ENCODE data around the gene ZNF85.
"Not testable (repeated sequence)": the region's sequence is repeated elsewhere in the genome, so short reads cannot be mapped to it uniquely, and the experiment has no call there.

Gene ZNF85

GRCh38 chr19:20925481-20925880, 2.4 kb downstream of the ZNF85 start:
- no peak overlapping the region for H3K27ac ChIP-seq (ENCODE audit: low read length)
- peaks cover 73% of the 10 kb centered on the region for H3K79me2 ChIP-seq (ENCODE audit: insufficient read depth, low read length)
- no peaks in the 10 kb centered on the region for H4K20me1 ChIP-seq (ENCODE audit: insufficient read depth, low read length)
- no peak overlapping the region for H2AFZ ChIP-seq (ENCODE audit: low read depth, low read length)
- peak overlapping the region; percentile 72; the same call in 1 of the 2 replicates for H3K4me2 ChIP-seq (ENCODE audit: insufficient read depth, low read length)
- no peak overlapping the region for H3K4me3 ChIP-seq (ENCODE audit: low read depth in 1 of 2, low read length in 2 of 2)
- peaks cover 29% of the 10 kb centered on the region for H3K4me1 ChIP-seq (ENCODE audit: insufficient read depth, low read length)
- no peaks in the 10 kb centered on the region for H3K9me3 ChIP-seq (ENCODE audit: insufficient read depth, low read length, severe bottlenecking)
- DNase-seq (no peak), ATAC-seq (ENCODE audit: insufficient read depth, low read depth) (no peak)
- H3K27me3 ChIP-seq (ENCODE audit: insufficient read depth, low read length, poor library complexity), result no peaks in the 10 kb centered on the region
- no peak overlapping the region for H3K9ac ChIP-seq (ENCODE audit: low read depth, low read length)
- H3K36me3 ChIP-seq (ENCODE audit: insufficient read depth, low read length), result peaks cover 17% of the 10 kb centered on the region
- TF ChIP-seq EZH2 (IDR thresholded peaks at IDR 0.05; ENCODE audit: borderline replicate concordance, low read depth, low read length, severe bottlenecking), result no peak
- TF ChIP-seq CTCF (IDR thresholded peaks at IDR 0.05; ENCODE audit: borderline replicate concordance, extremely low read depth, low read length, poor library complexity, severe bottlenecking), result no peak

DNA sequence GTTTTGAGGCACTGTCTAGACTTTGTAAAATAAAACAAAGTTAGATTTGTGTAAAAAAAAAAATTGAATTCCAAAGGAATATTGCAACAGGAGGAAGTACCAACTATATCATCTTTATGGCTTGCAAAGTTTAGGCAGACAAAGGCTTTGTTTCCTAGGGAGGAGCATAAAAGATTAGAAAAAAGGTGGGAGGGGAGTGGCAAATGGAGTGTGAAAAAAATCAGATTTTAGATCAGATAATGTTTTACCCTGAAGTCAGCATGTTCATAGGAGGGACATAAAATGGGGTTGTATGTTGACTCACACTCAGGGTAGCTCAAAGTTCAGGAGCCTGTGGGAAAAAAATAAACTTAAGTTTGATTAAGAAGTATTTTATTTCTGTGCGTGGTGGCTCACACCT, 3.7 kb downstream of the ZNF85 start:
- Histone ChIP-seq H3K27ac (ENCODE audit: low read length) (no peak overlapping the region), H3K4me1 (ENCODE audit: insufficient read depth, low read length) (peaks cover 29% of the 10 kb centered on the region), H3K4me3 (ENCODE audit: low read depth in 1 of 2, low read length in 2 of 2) (no peak overlapping the region), H3K9me3 (ENCODE audit: insufficient read depth, low read length, severe bottlenecking) (no peaks in the 10 kb centered on the region), H3K79me2 (ENCODE audit: insufficient read depth, low read length) (peaks cover 86% of the 10 kb centered on the region), H3K27me3 (ENCODE audit: insufficient read depth, low read length, poor library complexity) (no peaks in the 10 kb centered on the region), H3K9ac (ENCODE audit: low read depth, low read length) (no peak overlapping the region), H3K4me2 (ENCODE audit: insufficient read depth, low read length) (no peak overlapping the region), H3K36me3 (ENCODE audit: insufficient read depth, low read length) (peaks cover 26% of the 10 kb centered on the region), H2AFZ (ENCODE audit: low read depth, low read length) (no peak overlapping the region), H4K20me1 (ENCODE audit: insufficient read depth, low read length) (0 out of 2 replicates have a peak, but pooled peaks cover 5% of the 10 kb centered on the region)
- DNase-seq (no peak), ATAC-seq (ENCODE audit: insufficient read depth, low read depth) (no peak)
- no peak for TF ChIP-seq EZH2 (IDR thresholded peaks at IDR 0.05; ENCODE audit: borderline replicate concordance, low read depth, low read length, severe bottlenecking)
- TF ChIP-seq CTCF (IDR thresholded peaks at IDR 0.05; ENCODE audit: borderline replicate concordance, extremely low read depth, low read length, poor library complexity, severe bottlenecking), result no peak

GRCh38 chr19:20928371-20928770, 5.3 kb downstream of the ZNF85 start:
- Histone ChIP-seq H3K27ac (ENCODE audit: low read length) (no peak overlapping the region), H3K79me2 (ENCODE audit: insufficient read depth, low read length) (peaks cover 98% of the 10 kb centered on the region), H3K4me2 (ENCODE audit: insufficient read depth, low read length) (no peak overlapping the region), H3K27me3 (ENCODE audit: insufficient read depth, low read length, poor library complexity) (no peaks in the 10 kb centered on the region), H4K20me1 (ENCODE audit: insufficient read depth, low read length) (0 out of 2 replicates have a peak, but pooled peaks cover 5% of the 10 kb centered on the region), H3K9me3 (ENCODE audit: insufficient read depth, low read length, severe bottlenecking) (no peaks in the 10 kb centered on the region), H3K9ac (ENCODE audit: low read depth, low read length) (no peak overlapping the region), H2AFZ (ENCODE audit: low read depth, low read length) (no peak overlapping the region), H3K36me3 (ENCODE audit: insufficient read depth, low read length) (peaks cover 37% of the 10 kb centered on the region), H3K4me1 (ENCODE audit: insufficient read depth, low read length) (peaks cover 19% of the 10 kb centered on the region), H3K4me3 (ENCODE audit: low read depth in 1 of 2, low read length in 2 of 2) (no peak overlapping the region)
- DNase-seq (no peak), ATAC-seq (ENCODE audit: insufficient read depth, low read depth) (no peak)
- TF ChIP-seq EZH2 (IDR thresholded peaks at IDR 0.05; ENCODE audit: borderline replicate concordance, low read depth, low read length, severe bottlenecking), result no peak
- no peak for TF ChIP-seq CTCF (IDR thresholded peaks at IDR 0.05; ENCODE audit: borderline replicate concordance, extremely low read depth, low read length, poor library complexity, severe bottlenecking)

- DNase-seq; H3K4me3 ChIP-seq (ENCODE audit: low read depth in 1 of 2, low read length in 2 of 2); H4K20me1 ChIP-seq (ENCODE audit: insufficient read depth, low read length); H3K9me3 ChIP-seq (ENCODE audit: insufficient read depth, low read length, severe bottlenecking); H2AFZ ChIP-seq (ENCODE audit: low read depth, low read length); ATAC-seq (ENCODE audit: insufficient read depth, low read depth); H3K4me1 ChIP-seq (ENCODE audit: insufficient read depth, low read length); H3K27ac ChIP-seq (ENCODE audit: low read length); H3K9ac ChIP-seq (ENCODE audit: low read depth, low read length); H3K27me3 ChIP-seq (ENCODE audit: insufficient read depth, low read length, poor library complexity); H3K4me2 ChIP-seq (ENCODE audit: insufficient read depth, low read length): not testable (repeated sequence)
- peaks cover 90% of the 10 kb centered on the region for H3K36me3 ChIP-seq (ENCODE audit: insufficient read depth, low read length)
- peaks cover 68% of the 10 kb centered on the region for H3K79me2 ChIP-seq (ENCODE audit: insufficient read depth, low read length)
These were observed 13.4 kb downstream of the ZNF85 start for GRCh38 chr19:20936322-20936947.

DNA sequence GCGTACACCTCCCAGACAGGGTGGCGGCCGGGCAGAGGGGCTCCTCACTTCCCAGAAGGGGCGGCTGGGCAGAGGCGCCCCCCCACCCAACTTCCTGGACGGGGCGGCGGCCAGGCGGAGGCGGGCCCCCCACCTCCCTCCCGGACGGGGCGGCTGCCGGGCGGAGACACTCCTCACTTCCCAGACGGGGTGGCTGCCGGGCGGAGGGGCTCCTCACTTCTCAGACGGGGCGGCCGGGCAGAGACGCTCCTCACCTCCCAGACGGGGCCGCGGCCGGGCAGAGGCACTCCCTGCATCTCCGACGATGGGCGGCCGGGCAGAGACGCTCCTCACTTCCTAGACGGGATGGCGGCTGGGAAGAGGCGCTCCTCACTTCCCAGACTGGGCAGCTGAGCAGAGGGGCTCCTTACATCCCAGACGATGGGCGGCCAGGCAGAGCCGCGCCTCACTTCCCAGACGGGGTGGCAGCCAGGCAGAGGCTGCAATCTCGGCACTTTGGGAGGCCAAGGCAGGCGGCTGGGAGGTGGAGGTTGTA, 29.6 kb downstream of the ZNF85 start:
- not testable (repeated sequence) for H3K4me1 ChIP-seq (ENCODE audit: insufficient read depth, low read length); ATAC-seq (ENCODE audit: insufficient read depth, low read depth); H3K27ac ChIP-seq (ENCODE audit: low read length); H3K4me3 ChIP-seq (ENCODE audit: low read depth in 1 of 2, low read length in 2 of 2); H3K79me2 ChIP-seq (ENCODE audit: insufficient read depth, low read length); H4K20me1 ChIP-seq (ENCODE audit: insufficient read depth, low read length); H3K4me2 ChIP-seq (ENCODE audit: insufficient read depth, low read length); H2AFZ ChIP-seq (ENCODE audit: low read depth, low read length); H3K27me3 ChIP-seq (ENCODE audit: insufficient read depth, low read length, poor library complexity); H3K9ac ChIP-seq (ENCODE audit: low read depth, low read length); DNase-seq
- Histone ChIP-seq H3K36me3 (ENCODE audit: insufficient read depth, low read length) (peaks cover 20% of the 10 kb centered on the region), H3K9me3 (ENCODE audit: insufficient read depth, low read length, severe bottlenecking) (peaks cover 38% of the 10 kb centered on the region)

Measured in DND-41 (cell line).